Kidney epithelial cell (primary cell): ENCODE measurements around the gene EFNA1. TPM values are rescaled to one million over a fixed set of nuclear protein-coding genes. Genes with fewer than 3 reads are reported as not detected.

Experiments
- DNase-seq: peaks from one replicate; pipeline ENCODE4 v3.0.0-alpha.2; 2010; ENCODE audit warnings: low read depth
- H3K27me3 ChIP-seq: 2 replicates; pipeline ENCODE4 v1.6.0; 2011; ENCODE audit warnings: low read length; ENCODE audit not compliant: control insufficient read depth, insufficient read depth
- H3K36me3 ChIP-seq: 2 replicates; pipeline ENCODE4 v1.5.1; 2011; ENCODE audit warnings: low read length; ENCODE audit not compliant: control insufficient read depth, insufficient read depth
- H3K4me3 ChIP-seq: 2 replicates; pipeline ENCODE4 v1.5.1; 2011; ENCODE audit warnings: low read depth, mild to moderate bottlenecking, control low read depth, low read length
- CTCF ChIP-seq: IDR thresholded peaks from 2 replicates; pipeline ENCODE4 v1.5.1; 2011; ENCODE audit warnings: mild to moderate bottlenecking, moderate library complexity, low read length, control low read depth, inconsistent platforms; ENCODE audit not compliant: insufficient read depth, poor library complexity, severe bottlenecking
- total RNA-seq: library from RNA; depleted of rRNA; stranded (reverse); fragments of >200 nt; gene quantifications from 2 replicates; pipeline ENCODE4 v1.2.3, GENCODE V29; 2015

The EFNA1 gene
- total RNA-seq, 1 donor from 2014 or later = 126 TPM

GRCh38 chr1:155085504-155086127 is 42.1 kb upstream of the EFNA1 start:
- no peak for TF ChIP-seq CTCF
- DNase-seq = no peak
- H3K27me3 ChIP-seq = peaks cover 36% of the 10 kb centered on the region

GRCh38 chr1:155086128-155086741 is 41.4 kb upstream of the EFNA1 start:
- Histone ChIP-seq H3K4me3 (no peak overlapping the region), H3K36me3 (no peaks in the 10 kb centered on the region), H3K27me3 (peaks cover 32% of the 10 kb centered on the region)
- TF ChIP-seq CTCF = peak; percentile 98
- no peak for DNase-seq

More at GRCh38 chr1:155085504-155086127, 42.1 kb upstream of the EFNA1 start:
- peak overlapping the region; percentile 44 for H3K4me3 ChIP-seq
- no peaks in the 10 kb centered on the region for H3K36me3 ChIP-seq

- Histone ChIP-seq H3K4me3 (no peak overlapping the region), H3K36me3 (no peaks in the 10 kb centered on the region), H3K27me3 (peaks cover 24% of the 10 kb centered on the region)
- no peak for TF ChIP-seq CTCF
- no peak for DNase-seq
Measured at GRCh38 chr1:155086856-155087535, 40.7 kb upstream of the EFNA1 start.

GRCh38 chr1:155091071-155092051 is 36.3 kb upstream of the EFNA1 start:
- H3K27me3 ChIP-seq = peaks cover 7% of the 10 kb centered on the region
- H3K36me3 ChIP-seq = no peaks in the 10 kb centered on the region
- DNase-seq = peak; percentile 16
- peak; percentile 95 for TF ChIP-seq CTCF
- H3K4me3 ChIP-seq = no peak overlapping the region

GRCh38 chr1:155092131-155092530 is 35.5 kb upstream of the EFNA1 start:
- Histone ChIP-seq H3K27me3 (peaks cover 7% of the 10 kb centered on the region), H3K4me3 (no peak overlapping the region), H3K36me3 (no peaks in the 10 kb centered on the region)
- no peak for DNase-seq
- no peak for TF ChIP-seq CTCF
